Activated CD4-positive, alpha-beta T cell treated with anti-CD3 and anti-CD28 coated beads, Interleukin-2, amount 10 ng/mL, durations not matched to agents 7 days and 5 days (primary cell): ENCODE results near the gene MAST4. TPM values are rescaled to one million over a fixed set of nuclear protein-coding genes. Genes with fewer than 3 reads are reported as not detected.
"Not testable (repeated sequence)": the region's sequence is repeated elsewhere in the genome, so short reads cannot be mapped to it uniquely, and the experiment has no call there.

Experiments
- CTCF ChIA-PET: fragments of 350-600 bp; sonication (Branson Sonifier 250); formaldehyde crosslinking; loops from one replicate; lab custom pipeline; 2021; ENCODE audit warnings: antibody characterized with exemption; lab: Charles Lee
- POLR2A ChIA-PET: fragments of 350-600 bp; sonication (Branson Sonifier 250); formaldehyde crosslinking; loops from one replicate; lab custom pipeline; 2021; ENCODE audit warnings: antibody characterized with exemption; lab: Charles Lee
- DNase-seq: peaks from one replicate; pipeline ENCODE4 v3.0.0-alpha.2; 2020
- H3K27ac Mint-ChIP-seq: one replicate; pipeline ENCODE4 v1.8.0; 2021; ENCODE audit warnings: mild to moderate bottlenecking, moderate library complexity, mixed read lengths
- H3K27me3 Mint-ChIP-seq: one replicate; pipeline ENCODE4 v1.8.0; 2021; ENCODE audit warnings: mixed read lengths
- H3K36me3 Mint-ChIP-seq: one replicate; pipeline ENCODE4 v1.8.0; 2021; ENCODE audit warnings: low read depth, mixed read lengths
- H3K4me1 Mint-ChIP-seq: one replicate; pipeline ENCODE4 v1.8.0; 2021; ENCODE audit warnings: mixed read lengths
- H3K4me3 Mint-ChIP-seq: one replicate; pipeline ENCODE4 v1.8.0; 2021; ENCODE audit warnings: mild to moderate bottlenecking, moderate library complexity, mixed read lengths
- H3K9me3 Mint-ChIP-seq: one replicate; pipeline ENCODE4 v1.8.0; 2021; ENCODE audit warnings: mixed read lengths
- total RNA-seq, 2 experiments: library from RNA; stranded (reverse); gene quantifications; one replicate each; pipeline ENCODE4 v1.2.3, GENCODE V29; 2021

The MAST4 gene
- total RNA-seq, 2 experiments from 2014 or later = 23.5 to 25.8 TPM

- Mint-ChIP-seq H3K4me1 (no peaks in the 10 kb centered on the region), H3K27me3 (no peaks in the 10 kb centered on the region), H3K4me3 (no peak overlapping the region), H3K27ac (peak overlapping the region; percentile 43), H3K9me3 (no peaks in the 10 kb centered on the region), H3K36me3 (peaks cover 26% of the 10 kb centered on the region)
- no peak for DNase-seq
- ChIA-PET POLR2A (no interaction called here), CTCF (no interaction called here)
Observed at GRCh38 chr5:67119010-67119409, 522.8 kb downstream of the MAST4 start.

- H3K4me3 Mint-ChIP-seq = no peak overlapping the region
- no peak overlapping the region for H3K27ac Mint-ChIP-seq
- H3K36me3 Mint-ChIP-seq = peaks cover 33% of the 10 kb centered on the region
- DNase-seq = no peak
- no peaks in the 10 kb centered on the region for H3K4me1 Mint-ChIP-seq
- no peaks in the 10 kb centered on the region for H3K27me3 Mint-ChIP-seq
- POLR2A ChIA-PET = no interaction called here
- CTCF ChIA-PET = interaction anchor here (1.2 kb wide), 2 partner anchors 19 to 30 kb away, joined by 3 read pairs; no protein-coding TSS in a partner anchor
- H3K9me3 Mint-ChIP-seq = no peaks in the 10 kb centered on the region
Observed at GRCh38 chr5:67120032-67120431, 523.8 kb downstream of the MAST4 start.

GRCh38 chr5:67123819-67124218, 527.6 kb downstream of the MAST4 start:
- H3K4me3 Mint-ChIP-seq = no peak overlapping the region
- no peaks in the 10 kb centered on the region for H3K27me3 Mint-ChIP-seq
- peaks cover 3% of the 10 kb centered on the region for H3K9me3 Mint-ChIP-seq
- ChIA-PET POLR2A (no interaction called here), CTCF (no interaction called here)
- no peak for DNase-seq
- H3K27ac Mint-ChIP-seq = no peak overlapping the region
- H3K4me1 Mint-ChIP-seq = peaks cover 6% of the 10 kb centered on the region
- H3K36me3 Mint-ChIP-seq = peaks cover 40% of the 10 kb centered on the region

GRCh38 chr5:67124556-67124955, 528.4 kb downstream of the MAST4 start:
- DNase-seq = no peak
- POLR2A ChIA-PET = no interaction called here
- Mint-ChIP-seq H3K27ac (no peak overlapping the region), H3K4me1 (peaks cover 6% of the 10 kb centered on the region), H3K36me3 (peaks cover 36% of the 10 kb centered on the region), H3K4me3 (no peak overlapping the region), H3K27me3 (no peaks in the 10 kb centered on the region), H3K9me3 (peaks cover 3% of the 10 kb centered on the region)
- CTCF ChIA-PET = interaction anchor here (0.6 to 0.7 kb wide), 2 partner anchors 161 to 318 kb away, joined by 3 read pairs; no protein-coding TSS in a partner anchor

- H3K27ac Mint-ChIP-seq, CTCF ChIA-PET, DNase-seq, POLR2A ChIA-PET, H3K4me1 Mint-ChIP-seq, H3K9me3 Mint-ChIP-seq, H3K4me3 Mint-ChIP-seq, H3K27me3 Mint-ChIP-seq: not testable (repeated sequence)
- peaks cover 42% of the 10 kb centered on the region for H3K36me3 Mint-ChIP-seq
Observed at GRCh38 chr5:67127347-67127895, 531.2 kb downstream of the MAST4 start.

GRCh38 chr5:67129768-67130167, 533.6 kb downstream of the MAST4 start:
- POLR2A ChIA-PET = no interaction called here
- H3K4me1 Mint-ChIP-seq = peaks cover 6% of the 10 kb centered on the region
- CTCF ChIA-PET = interaction anchor here (1.3 kb wide), 1 partner anchor 27 kb away, joined by 3 read pairs; no protein-coding TSS in a partner anchor
- no peak overlapping the region for H3K4me3 Mint-ChIP-seq
- no peak for DNase-seq
- no peaks in the 10 kb centered on the region for H3K27me3 Mint-ChIP-seq
- H3K36me3 Mint-ChIP-seq = peaks cover 44% of the 10 kb centered on the region
- peaks cover 3% of the 10 kb centered on the region for H3K9me3 Mint-ChIP-seq
- no peak overlapping the region for H3K27ac Mint-ChIP-seq

GRCh38 chr5:67133217-67133616, 537.0 kb downstream of the MAST4 start:
- no peaks in the 10 kb centered on the region for H3K4me1 Mint-ChIP-seq
- H3K36me3 Mint-ChIP-seq = peaks cover 40% of the 10 kb centered on the region
- ChIA-PET POLR2A (no interaction called here), CTCF (no interaction called here)
- H3K4me3 Mint-ChIP-seq = no peak overlapping the region
- H3K9me3 Mint-ChIP-seq = no peaks in the 10 kb centered on the region
- no peaks in the 10 kb centered on the region for H3K27me3 Mint-ChIP-seq
- no peak for DNase-seq
- no peak overlapping the region for H3K27ac Mint-ChIP-seq

GRCh38 chr5:67133776-67134175, 537.6 kb downstream of the MAST4 start:
- no peak for DNase-seq
- Mint-ChIP-seq H3K9me3 (no peaks in the 10 kb centered on the region), H3K4me3 (no peak overlapping the region), H3K27me3 (no peaks in the 10 kb centered on the region), H3K27ac (no peak overlapping the region), H3K4me1 (no peaks in the 10 kb centered on the region), H3K36me3 (peaks cover 35% of the 10 kb centered on the region)
- POLR2A ChIA-PET = no interaction called here
- CTCF ChIA-PET = no interaction called here

- CTCF ChIA-PET = interaction anchor here (1.4 kb wide), 1 partner anchor 31 kb away, joined by 4 read pairs; no protein-coding TSS in a partner anchor
- POLR2A ChIA-PET = interaction anchor here (0.7 kb wide), 1 partner anchor 85 kb away, joined by 4 read pairs; no protein-coding TSS in a partner anchor
Observed at GRCh38 chr5:67135381-67135984, 539.3 kb downstream of the MAST4 start.

GRCh38 chr5:67139030-67139429, 542.8 kb downstream of the MAST4 start:
- Mint-ChIP-seq H3K9me3 (no peaks in the 10 kb centered on the region), H3K4me3 (no peak overlapping the region), H3K27me3 (no peaks in the 10 kb centered on the region), H3K4me1 (no peaks in the 10 kb centered on the region), H3K27ac (no peak overlapping the region), H3K36me3 (peaks cover 42% of the 10 kb centered on the region)
- POLR2A ChIA-PET = no interaction called here
- CTCF ChIA-PET = interaction anchor here (0.9 to 1.0 kb wide), 2 partner anchors 27 kb away, joined by 3 to 5 read pairs; no protein-coding TSS in a partner anchor
- no peak for DNase-seq

More at GRCh38 chr5:67135381-67135984, 539.3 kb downstream of the MAST4 start:
- no peaks in the 10 kb centered on the region for H3K4me1 Mint-ChIP-seq
- H3K9me3 Mint-ChIP-seq = no peaks in the 10 kb centered on the region
- no peak overlapping the region for H3K4me3 Mint-ChIP-seq
- no peak overlapping the region for H3K27ac Mint-ChIP-seq
- H3K36me3 Mint-ChIP-seq = peaks cover 34% of the 10 kb centered on the region
- no peak for DNase-seq
- no peaks in the 10 kb centered on the region for H3K27me3 Mint-ChIP-seq

GRCh38 chr5:67140413-67140812, 544.2 kb downstream of the MAST4 start:
- DNase-seq = no peak
- H3K4me3 Mint-ChIP-seq = no peak overlapping the region

GRCh38 chr5:67141644-67142043, 545.5 kb downstream of the MAST4 start:
- Mint-ChIP-seq H3K4me1 (no peaks in the 10 kb centered on the region), H3K27ac (no peak overlapping the region), H3K27me3 (no peaks in the 10 kb centered on the region), H3K36me3 (peaks cover 42% of the 10 kb centered on the region), H3K4me3 (no peak overlapping the region), H3K9me3 (no peaks in the 10 kb centered on the region)
- POLR2A ChIA-PET = no interaction called here
- no peak for DNase-seq
- CTCF ChIA-PET = no interaction called here

More at GRCh38 chr5:67140413-67140812, 544.2 kb downstream of the MAST4 start:
- no peaks in the 10 kb centered on the region for H3K4me1 Mint-ChIP-seq
- POLR2A ChIA-PET = no interaction called here
- no peak overlapping the region for H3K27ac Mint-ChIP-seq
- peaks cover 43% of the 10 kb centered on the region for H3K36me3 Mint-ChIP-seq
- no peaks in the 10 kb centered on the region for H3K27me3 Mint-ChIP-seq
- CTCF ChIA-PET = interaction anchor here (1.0 kb wide), 1 partner anchor 42 kb away, joined by 3 read pairs; no protein-coding TSS in a partner anchor
- no peaks in the 10 kb centered on the region for H3K9me3 Mint-ChIP-seq

- H3K4me1 Mint-ChIP-seq = no peaks in the 10 kb centered on the region
- no peak overlapping the region for H3K27ac Mint-ChIP-seq
- no peak overlapping the region for H3K4me3 Mint-ChIP-seq
- ChIA-PET CTCF (interaction anchor here (0.6 to 1.0 kb wide), 3 partner anchors 15 to 1842 kb away, joined by 3 read pairs; no protein-coding TSS in a partner anchor), POLR2A (no interaction called here)
- DNase-seq = no peak
- H3K27me3 Mint-ChIP-seq = no peaks in the 10 kb centered on the region
- H3K36me3 Mint-ChIP-seq = peaks cover 47% of the 10 kb centered on the region
- H3K9me3 Mint-ChIP-seq = no peaks in the 10 kb centered on the region
Observed at GRCh38 chr5:67142816-67143215, 546.6 kb downstream of the MAST4 start.
